Activated CD8-positive, alpha-beta memory T cell treated with anti-CD3 and anti-CD28 coated beads, Interleukin-2, amount 50 U/mL, for 24 hours (primary cell): Measurements from ENCODE around the gene VTCN1.
A peak's percentile ranks its signal among the peaks of the same experiment; 100 is the strongest.
"Not testable (repeated sequence)": the region's sequence is repeated elsewhere in the genome, so short reads cannot be mapped to it uniquely, and the experiment has no call there.

Experiments used
- DNase-seq: peaks from one replicate; pipeline ENCODE4 v3.0.0-alpha.2; 2020; ENCODE audit errors: extremely low read depth

The VTCN1 gene

GRCh38 chr1:117123274-117123673, 87.5 kb downstream of the VTCN1 start:
- no peak for DNase-seq

- DNase-seq, result no peak
Measured at GRCh38 chr1:117122330-117123025, 88.2 kb downstream of the VTCN1 start.

- DNase-seq, result peak; percentile 58
Measured at GRCh38 chr1:117121589-117122329, 89.0 kb downstream of the VTCN1 start, which contains the start of gene TRIM45. Gene TRIM45, minus strand, starts transcription at chr1:117121749. Its CDS starts 548 bp downstream, at chr1:117121201.

GRCh38 chr1:117120774-117121588, 89.7 kb downstream of the VTCN1 start:
- DNase-seq, result no peak

- not testable (repeated sequence) for DNase-seq
Measured at GRCh38 chr1:117119144-117119543, 91.6 kb downstream of the VTCN1 start.

- no peak for DNase-seq
Measured at GRCh38 chr1:117118137-117118536, 92.6 kb downstream of the VTCN1 start.

GRCh38 chr1:117117697-117118096, 93.0 kb downstream of the VTCN1 start:
- DNase-seq, result no peak

- DNase-seq, result no peak
Measured at GRCh38 chr1:117116784-117117130, 94.0 kb downstream of the VTCN1 start.

- no peak for DNase-seq
Measured at GRCh38 chr1:117116090-117116783, 94.5 kb downstream of the VTCN1 start.

GRCh38 chr1:117114877-117115276, 95.8 kb downstream of the VTCN1 start:
- DNase-seq, result no peak

- no peak for DNase-seq
Measured at GRCh38 chr1:117113199-117113598, 97.5 kb downstream of the VTCN1 start.

GRCh38 chr1:117112047-117112717, 98.5 kb downstream of the VTCN1 start:
- no peak for DNase-seq

GRCh38 chr1:117110774-117111173, 100.0 kb downstream of the VTCN1 start:
- DNase-seq, result no peak

GRCh38 chr1:117107364-117107763, 103.4 kb downstream of the VTCN1 start:
- DNase-seq, result no peak

- no peak for DNase-seq
Measured at GRCh38 chr1:117106478-117106877, 104.2 kb downstream of the VTCN1 start.

GRCh38 chr1:117105722-117106121, 105.0 kb downstream of the VTCN1 start:
- no peak for DNase-seq

GRCh38 chr1:117104986-117105385, 105.7 kb downstream of the VTCN1 start:
- DNase-seq, result no peak

GRCh38 chr1:117101858-117102257, 108.9 kb downstream of the VTCN1 start:
- DNase-seq, result not testable (repeated sequence)

GRCh38 chr1:117101334-117101733, 109.4 kb downstream of the VTCN1 start:
- DNase-seq, result no peak

GRCh38 chr1:117098287-117098890, 112.3 kb downstream of the VTCN1 start:
- DNase-seq, result no peak

- DNase-seq, result no peak
Measured at GRCh38 chr1:117097443-117097842, 113.3 kb downstream of the VTCN1 start.
